ENCODE results near the gene AKR1C2.

DNA sequence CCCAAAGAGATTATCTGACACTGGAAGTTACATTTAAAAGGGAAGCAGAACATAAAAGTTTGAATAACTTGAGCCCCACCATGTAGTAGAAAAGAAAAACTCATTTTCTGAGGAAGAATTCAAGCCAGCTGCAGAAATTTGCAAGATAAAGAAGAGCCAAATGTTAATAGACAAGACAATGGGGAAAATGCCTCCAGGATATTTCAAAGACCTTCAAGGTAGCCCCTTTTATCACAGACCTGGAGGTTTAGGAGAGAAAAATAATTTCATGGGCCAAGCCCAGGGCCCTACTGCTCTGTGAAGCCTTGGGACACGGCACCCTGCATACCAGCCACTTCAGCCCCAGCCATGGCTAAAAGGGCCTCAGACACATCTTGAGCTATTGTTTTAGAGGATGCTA lies 58.8 kb downstream of the AKR1C2 start:
- TF ChIP-seq POLR2A (IDR thresholded peaks at IDR 0.05) (no peak), EP300 (IDR thresholded peaks at IDR 0.05) (no peak)
- TF ChIP-seq, protein P1, sequence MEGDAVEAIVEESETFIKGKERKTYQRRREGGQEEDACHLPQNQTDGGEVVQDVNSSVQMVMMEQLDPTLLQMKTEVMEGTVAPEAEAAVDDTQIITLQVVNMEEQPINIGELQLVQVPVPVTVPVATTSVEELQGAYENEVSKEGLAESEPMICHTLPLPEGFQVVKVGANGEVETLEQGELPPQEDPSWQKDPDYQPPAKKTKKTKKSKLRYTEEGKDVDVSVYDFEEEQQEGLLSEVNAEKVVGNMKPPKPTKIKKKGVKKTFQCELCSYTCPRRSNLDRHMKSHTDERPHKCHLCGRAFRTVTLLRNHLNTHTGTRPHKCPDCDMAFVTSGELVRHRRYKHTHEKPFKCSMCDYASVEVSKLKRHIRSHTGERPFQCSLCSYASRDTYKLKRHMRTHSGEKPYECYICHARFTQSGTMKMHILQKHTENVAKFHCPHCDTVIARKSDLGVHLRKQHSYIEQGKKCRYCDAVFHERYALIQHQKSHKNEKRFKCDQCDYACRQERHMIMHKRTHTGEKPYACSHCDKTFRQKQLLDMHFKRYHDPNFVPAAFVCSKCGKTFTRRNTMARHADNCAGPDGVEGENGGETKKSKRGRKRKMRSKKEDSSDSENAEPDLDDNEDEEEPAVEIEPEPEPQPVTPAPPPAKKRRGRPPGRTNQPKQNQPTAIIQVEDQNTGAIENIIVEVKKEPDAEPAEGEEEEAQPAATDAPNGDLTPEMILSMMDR (IDR thresholded peaks at IDR 0.05): no peak
